Measurements from ENCODE around the gene MED28.

The MED28 gene

GRCh38 chr4:17583941-17584340, 30.5 kb upstream of the MED28 start:
- Histone ChIP-seq H3K36me3 (ENCODE audit: control insufficient read depth, insufficient read depth, low read length) (peaks cover 87% of the 10 kb centered on the region), H3K4me3 (ENCODE audit: low read depth, low read length) (no peak overlapping the region), H3K27ac (ENCODE audit: low read depth, low read length) (peak overlapping the region; percentile 73), H3K27me3 (ENCODE audit: control insufficient read depth, insufficient read depth, low read length) (no peaks in the 10 kb centered on the region), H3K4me1 (ENCODE audit: control insufficient read depth, insufficient read depth, low read length) (peaks cover 10% of the 10 kb centered on the region; the same call in 1 of the 2 replicates), H3K9ac (ENCODE audit: low read depth, low read length) (no peak overlapping the region), H3K9me3 (ENCODE audit: control insufficient read depth, insufficient read depth, low read length) (no peaks in the 10 kb centered on the region)

- Histone ChIP-seq H3K4me3 (ENCODE audit: low read depth, low read length) (no peak overlapping the region), H3K9ac (ENCODE audit: low read depth, low read length) (no peak overlapping the region), H3K36me3 (ENCODE audit: control insufficient read depth, insufficient read depth, low read length) (peaks cover 94% of the 10 kb centered on the region), H3K9me3 (ENCODE audit: control insufficient read depth, insufficient read depth, low read length) (no peaks in the 10 kb centered on the region), H3K27me3 (ENCODE audit: control insufficient read depth, insufficient read depth, low read length) (no peaks in the 10 kb centered on the region), H3K4me1 (ENCODE audit: control insufficient read depth, insufficient read depth, low read length) (peaks cover 10% of the 10 kb centered on the region; the same call in 1 of the 2 replicates), H3K27ac (ENCODE audit: low read depth, low read length) (peak overlapping the region; percentile 73)
Measured at GRCh38 chr4:17584521-17585213, 29.8 kb upstream of the MED28 start.

- no peak overlapping the region for H3K27ac ChIP-seq (ENCODE audit: low read depth, low read length)
- no peak overlapping the region for H3K4me3 ChIP-seq (ENCODE audit: low read depth, low read length)
- H3K4me1 ChIP-seq (ENCODE audit: control insufficient read depth, insufficient read depth, low read length), result peaks cover 10% of the 10 kb centered on the region; the same call in 1 of the 2 replicates
- no peaks in the 10 kb centered on the region for H3K27me3 ChIP-seq (ENCODE audit: control insufficient read depth, insufficient read depth, low read length)
- no peaks in the 10 kb centered on the region for H3K9me3 ChIP-seq (ENCODE audit: control insufficient read depth, insufficient read depth, low read length)
- H3K9ac ChIP-seq (ENCODE audit: low read depth, low read length), result no peak overlapping the region
- H3K36me3 ChIP-seq (ENCODE audit: control insufficient read depth, insufficient read depth, low read length), result peaks cover 88% of the 10 kb centered on the region
Measured at GRCh38 chr4:17587094-17587822, 27.2 kb upstream of the MED28 start.

GRCh38 chr4:17589355-17589754, 25.1 kb upstream of the MED28 start:
- no peaks in the 10 kb centered on the region for H3K27me3 ChIP-seq (ENCODE audit: control insufficient read depth, insufficient read depth, low read length)
- no peak overlapping the region for H3K9ac ChIP-seq (ENCODE audit: low read depth, low read length)
- H3K27ac ChIP-seq (ENCODE audit: low read depth, low read length), result no peak overlapping the region
- peaks cover 79% of the 10 kb centered on the region for H3K36me3 ChIP-seq (ENCODE audit: control insufficient read depth, insufficient read depth, low read length)
- H3K4me1 ChIP-seq (ENCODE audit: control insufficient read depth, insufficient read depth, low read length), result peaks cover 4% of the 10 kb centered on the region; the same call in 1 of the 2 replicates
- H3K9me3 ChIP-seq (ENCODE audit: control insufficient read depth, insufficient read depth, low read length), result no peaks in the 10 kb centered on the region
- no peak overlapping the region for H3K4me3 ChIP-seq (ENCODE audit: low read depth, low read length)

GRCh38 chr4:17595471-17596005, 18.9 kb upstream of the MED28 start:
- Histone ChIP-seq H3K4me1 (ENCODE audit: control insufficient read depth, insufficient read depth, low read length) (no peaks in the 10 kb centered on the region), H3K9me3 (ENCODE audit: control insufficient read depth, insufficient read depth, low read length) (no peaks in the 10 kb centered on the region), H3K27ac (ENCODE audit: low read depth, low read length) (no peak overlapping the region), H3K9ac (ENCODE audit: low read depth, low read length) (no peak overlapping the region), H3K4me3 (ENCODE audit: low read depth, low read length) (no peak overlapping the region), H3K27me3 (ENCODE audit: control insufficient read depth, insufficient read depth, low read length) (no peaks in the 10 kb centered on the region), H3K36me3 (ENCODE audit: control insufficient read depth, insufficient read depth, low read length) (peaks cover 69% of the 10 kb centered on the region)

GRCh38 chr4:17597517-17597916, 16.9 kb upstream of the MED28 start:
- Histone ChIP-seq H3K27me3 (ENCODE audit: control insufficient read depth, insufficient read depth, low read length) (no peaks in the 10 kb centered on the region), H3K4me3 (ENCODE audit: low read depth, low read length) (no peak overlapping the region), H3K4me1 (ENCODE audit: control insufficient read depth, insufficient read depth, low read length) (no peaks in the 10 kb centered on the region), H3K36me3 (ENCODE audit: control insufficient read depth, insufficient read depth, low read length) (peaks cover 75% of the 10 kb centered on the region), H3K9me3 (ENCODE audit: control insufficient read depth, insufficient read depth, low read length) (no peaks in the 10 kb centered on the region), H3K9ac (ENCODE audit: low read depth, low read length) (no peak overlapping the region), H3K27ac (ENCODE audit: low read depth, low read length) (no peak overlapping the region)

GRCh38 chr4:17599826-17600225, 14.6 kb upstream of the MED28 start:
- Histone ChIP-seq H3K27ac (ENCODE audit: low read depth, low read length) (no peak overlapping the region), H3K4me1 (ENCODE audit: control insufficient read depth, insufficient read depth, low read length) (no peaks in the 10 kb centered on the region), H3K4me3 (ENCODE audit: low read depth, low read length) (no peak overlapping the region), H3K36me3 (ENCODE audit: control insufficient read depth, insufficient read depth, low read length) (peaks cover 67% of the 10 kb centered on the region), H3K9ac (ENCODE audit: low read depth, low read length) (no peak overlapping the region), H3K27me3 (ENCODE audit: control insufficient read depth, insufficient read depth, low read length) (no peaks in the 10 kb centered on the region), H3K9me3 (ENCODE audit: control insufficient read depth, insufficient read depth, low read length) (no peaks in the 10 kb centered on the region)

- Histone ChIP-seq H3K27ac (ENCODE audit: low read depth, low read length) (no peak overlapping the region), H3K27me3 (ENCODE audit: control insufficient read depth, insufficient read depth, low read length) (no peaks in the 10 kb centered on the region), H3K4me1 (ENCODE audit: control insufficient read depth, insufficient read depth, low read length) (no peaks in the 10 kb centered on the region), H3K36me3 (ENCODE audit: control insufficient read depth, insufficient read depth, low read length) (peaks cover 53% of the 10 kb centered on the region), H3K9ac (ENCODE audit: low read depth, low read length) (no peak overlapping the region), H3K4me3 (ENCODE audit: low read depth, low read length) (no peak overlapping the region), H3K9me3 (ENCODE audit: control insufficient read depth, insufficient read depth, low read length) (no peaks in the 10 kb centered on the region)
Measured at GRCh38 chr4:17605236-17605635, 9.2 kb upstream of the MED28 start.

GRCh38 chr4:17613761-17614415, 553 bp upstream of the MED28 start:
- H3K27ac ChIP-seq (ENCODE audit: low read depth, low read length), result peak overlapping the region; percentile 59

GRCh38 chr4:17616283-17616682, 1.8 kb downstream of the MED28 start:
- Histone ChIP-seq H3K9me3 (ENCODE audit: control insufficient read depth, insufficient read depth, low read length) (no peaks in the 10 kb centered on the region), H3K36me3 (ENCODE audit: control insufficient read depth, insufficient read depth, low read length) (peaks cover 49% of the 10 kb centered on the region), H3K4me1 (ENCODE audit: control insufficient read depth, insufficient read depth, low read length) (0 out of 2 replicates have a peak, but pooled peaks cover 3% of the 10 kb centered on the region), H3K4me3 (ENCODE audit: low read depth, low read length) (0 out of 2 replicates have a peak overlapping the region, but pooled peaks have one; percentile 26), H3K27ac (ENCODE audit: low read depth, low read length) (no peak overlapping the region), H3K27me3 (ENCODE audit: control insufficient read depth, insufficient read depth, low read length) (no peaks in the 10 kb centered on the region), H3K9ac (ENCODE audit: low read depth, low read length) (no peak overlapping the region)

More at GRCh38 chr4:17613761-17614415, 553 bp upstream of the MED28 start:
- H3K36me3 ChIP-seq (ENCODE audit: control insufficient read depth, insufficient read depth, low read length), result peaks cover 25% of the 10 kb centered on the region
- peak overlapping the region; percentile 95 for H3K9ac ChIP-seq (ENCODE audit: low read depth, low read length)
- H3K9me3 ChIP-seq (ENCODE audit: control insufficient read depth, insufficient read depth, low read length), result no peaks in the 10 kb centered on the region
- H3K4me3 ChIP-seq (ENCODE audit: low read depth, low read length), result peak overlapping the region; percentile 98
- 0 out of 2 replicates have a peak, but pooled peaks cover 3% of the 10 kb centered on the region for H3K4me1 ChIP-seq (ENCODE audit: control insufficient read depth, insufficient read depth, low read length)
- H3K27me3 ChIP-seq (ENCODE audit: control insufficient read depth, insufficient read depth, low read length), result no peaks in the 10 kb centered on the region

All from HUES48 (cell line).